ENCODE measurements around the gene F7. TPM values are rescaled to one million over a fixed set of nuclear protein-coding genes. Genes with fewer than 3 reads are reported as not detected.

Gene F7
- total and polyA plus RNA-seq, 9 of the 15 experiments (the other 6 are each of a cell fraction or from before 2014, with no cell fraction given): not detected

DNA sequence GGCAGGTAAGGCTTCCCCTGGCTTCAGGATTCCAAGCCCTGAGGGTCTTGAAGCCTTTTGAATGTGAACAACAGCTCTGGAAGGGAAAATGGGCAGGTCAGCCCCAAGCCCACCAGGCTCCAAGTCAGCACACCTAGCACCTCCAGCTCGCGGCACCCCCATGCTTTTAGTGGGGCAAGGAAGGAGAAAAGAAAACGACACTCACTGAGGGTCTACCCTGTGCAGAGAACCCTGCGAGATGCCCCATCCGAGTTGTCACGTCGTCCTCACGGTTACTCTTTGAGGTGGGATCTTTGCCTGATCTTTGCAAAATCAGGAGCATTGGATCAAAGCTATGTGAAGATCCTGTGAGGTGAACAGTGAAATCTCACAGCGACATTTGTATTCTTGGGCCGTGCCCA, 11.3 kb downstream of the F7 start (continued):
- no peak for TF ChIP-seq BACH1 (tag; IDR thresholded peaks at IDR 0.05)

DNA sequence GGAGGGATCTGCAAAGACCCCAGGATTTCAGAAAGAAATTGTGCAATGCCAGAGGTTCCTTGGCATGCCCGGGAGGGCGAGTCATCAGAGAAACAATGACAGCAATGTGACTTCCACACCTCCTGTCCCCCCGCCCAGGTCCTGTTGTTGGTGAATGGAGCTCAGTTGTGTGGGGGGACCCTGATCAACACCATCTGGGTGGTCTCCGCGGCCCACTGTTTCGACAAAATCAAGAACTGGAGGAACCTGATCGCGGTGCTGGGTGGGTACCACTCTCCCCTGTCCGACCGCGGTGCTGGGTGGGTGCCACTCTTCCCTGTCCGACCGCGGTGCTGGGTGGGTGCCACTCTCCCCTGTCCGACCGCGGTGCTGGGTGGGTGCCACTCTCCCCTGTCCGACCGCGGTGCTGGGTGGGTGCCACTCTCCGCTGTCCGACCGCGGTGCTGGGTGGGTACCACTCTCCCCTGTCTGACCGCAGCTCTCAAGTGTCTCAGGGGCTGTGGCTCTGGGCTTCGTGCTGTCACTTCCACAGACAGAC, 11.8 kb downstream of the F7 start:
- H3K9me1 ChIP-seq (ENCODE audit: control insufficient read depth, insufficient read depth, low read length): no peaks in the 10 kb centered on the region
- peaks cover 2 to 73% of the 10 kb centered on the region in 2 experiments; a peak in 4 of 5 replicates for H3K27me3 ChIP-seq (ENCODE audit: control insufficient read depth in 2 of 2, insufficient read depth in 2 of 2, low read length in 2 of 2)
- no peak overlapping the region for H3K4me3 ChIP-seq
- no peaks in the 10 kb centered on the region for H3K9me3 ChIP-seq (replicated peaks; ENCODE audit: control insufficient read depth, insufficient read depth, low read depth, low read length)
- no TSS peak for BruUV-seq (replicated peaks)
- H3K36me3 ChIP-seq (ENCODE audit: control insufficient read depth, insufficient read depth, low read length): no peaks in the 10 kb centered on the region
- no peak overlapping the region for H3K27ac ChIP-seq (ENCODE audit: extremely low read depth, low read depth, low read length)
- FAIRE-seq: no peak
- TF ChIP-seq SMARCC2 (IDR thresholded peaks at IDR 0.05; ENCODE audit: low read depth): no peak
- TF ChIP-seq TARDBP (IDR thresholded peaks at IDR 0.05): no peak
- no peak for TF ChIP-seq ZNF174 (CRISPR knock-in tag; IDR thresholded peaks at IDR 0.05)
- no peak for TF ChIP-seq CBFB (CRISPR knock-in tag; IDR thresholded peaks at IDR 0.05)
- no peak for TF ChIP-seq POLR3G (IDR thresholded peaks at IDR 0.05; ENCODE audit: extremely low read depth, insufficient read length, insufficient replicate concordance)
- no peak for TF ChIP-seq ZNF12 (CRISPR knock-in tag; IDR thresholded peaks at IDR 0.05)
- no peak for TF ChIP-seq NR2F6 (CRISPR knock-in tag; IDR thresholded peaks at IDR 0.05)
- TF ChIP-seq SUPT5H (IDR thresholded peaks at IDR 0.05): no peak
- no peak for TF ChIP-seq BCOR (IDR thresholded peaks at IDR 0.05)
- ATAC-seq: no peak
- ChIA-PET POLR2A (no interaction called here), CTCF (ENCODE audit: low intra/inter-chr PET ratio) (no interaction called here)
- DNase-seq (ENCODE audit: extremely low read depth in 1 of 4, low spot score in 3 of 4): no peak
- H3K4me2 ChIP-seq (ENCODE audit: insufficient read depth, low read length): no peak overlapping the region
- 0% methylated on average over 7 of the region's 26 CpGs for WGBS (ENCODE audit: insufficient coverage, low coverage, missing lambda C conversion rate)
- no peak overlapping the region for H3K9ac ChIP-seq (ENCODE audit: insufficient read depth in 1 of 2, low read depth in 2 of 2, low read length in 2 of 2)
- no peak overlapping the region for H2AFZ ChIP-seq (ENCODE audit: low read depth, low read length)
- intact Hi-C loops (cut with micrococcal nuclease): no loop called here
- in situ Hi-C loops (cut with MboI): no loop called here
- peaks cover 0 to 4% of the 10 kb centered on the region in 2 experiments; a peak in 1 of 5 replicates for H3K4me1 ChIP-seq (replicated peaks in 1 of 2; ENCODE audit: control insufficient read depth in 2 of 2, insufficient read depth in 2 of 2, low read length in 2 of 2)
- H3K79me2 ChIP-seq (ENCODE audit: control insufficient read depth, insufficient read depth, low read length): no peaks in the 10 kb centered on the region
- H4K20me1 ChIP-seq (replicated peaks; ENCODE audit: control insufficient read depth, insufficient read depth, low read length): no peaks in the 10 kb centered on the region
